IMR-90 (cell line): Measurements from ENCODE around the gene ATP8B3.

Experiments used
- CEBPB ChIP-seq: IDR thresholded peaks from 2 replicates; pipeline ENCODE4 v1.6.1; 2012; ENCODE audit warnings: low read depth, low read length, improper control_type of control experiment
- CHD1 ChIP-seq: IDR thresholded peaks from 2 replicates; pipeline ENCODE4 v1.6.1; 2012; ENCODE audit warnings: low read depth, low read length, improper control_type of control experiment
- MAFK ChIP-seq: IDR thresholded peaks from 2 replicates; pipeline ENCODE4 v1.6.1; 2012; ENCODE audit warnings: low read depth, low read length, improper control_type of control experiment
- MAZ ChIP-seq: IDR thresholded peaks from 2 replicates; pipeline ENCODE4 v1.6.1; 2012; ENCODE audit warnings: low read depth, mild to moderate bottlenecking, low read length, improper control_type of control experiment, moderate library complexity, borderline replicate concordance
- MXI1 ChIP-seq: IDR thresholded peaks from 2 replicates; pipeline ENCODE4 v1.6.1; 2012; ENCODE audit warnings: low read depth, mild to moderate bottlenecking, low read length, moderate library complexity, borderline replicate concordance
- POLR2A ChIP-seq: IDR thresholded peaks from 2 replicates; pipeline ENCODE4 v1.6.1; 2012; ENCODE audit warnings: mild to moderate bottlenecking, low read depth, low read length
- RAD21 ChIP-seq: IDR thresholded peaks from 2 replicates; pipeline ENCODE4 v1.6.1; 2012; ENCODE audit warnings: low read length, improper control_type of control experiment
- RFX5 ChIP-seq: IDR thresholded peaks from 2 replicates; pipeline ENCODE4 v1.8.0; 2012; ENCODE audit warnings: low read depth, mild to moderate bottlenecking, low read length, moderate library complexity
- TF ChIP-seq, protein P1 (sequence below): conservative IDR thresholded peaks from 2 replicates; pipeline ENCODE4 v1.5.1; 2012; ENCODE audit warnings: mild to moderate bottlenecking, low read depth, low read length, improper control_type of control experiment
- TF ChIP-seq, protein P2 (sequence below): fragments of 150-350 bp; IDR thresholded peaks from 2 replicates; pipeline ENCODE4 v1.6.1; 2017; ENCODE audit warnings: mild to moderate bottlenecking, antibody characterized with exemption, low read length, low read depth
- TF ChIP-seq, protein P3 (sequence below): fragments of 150-350 bp; IDR thresholded peaks from 2 replicates; pipeline ENCODE4 v1.6.1; 2016; ENCODE audit warnings: low read depth, mild to moderate bottlenecking, low read length, moderate library complexity, borderline replicate concordance

DNA sequence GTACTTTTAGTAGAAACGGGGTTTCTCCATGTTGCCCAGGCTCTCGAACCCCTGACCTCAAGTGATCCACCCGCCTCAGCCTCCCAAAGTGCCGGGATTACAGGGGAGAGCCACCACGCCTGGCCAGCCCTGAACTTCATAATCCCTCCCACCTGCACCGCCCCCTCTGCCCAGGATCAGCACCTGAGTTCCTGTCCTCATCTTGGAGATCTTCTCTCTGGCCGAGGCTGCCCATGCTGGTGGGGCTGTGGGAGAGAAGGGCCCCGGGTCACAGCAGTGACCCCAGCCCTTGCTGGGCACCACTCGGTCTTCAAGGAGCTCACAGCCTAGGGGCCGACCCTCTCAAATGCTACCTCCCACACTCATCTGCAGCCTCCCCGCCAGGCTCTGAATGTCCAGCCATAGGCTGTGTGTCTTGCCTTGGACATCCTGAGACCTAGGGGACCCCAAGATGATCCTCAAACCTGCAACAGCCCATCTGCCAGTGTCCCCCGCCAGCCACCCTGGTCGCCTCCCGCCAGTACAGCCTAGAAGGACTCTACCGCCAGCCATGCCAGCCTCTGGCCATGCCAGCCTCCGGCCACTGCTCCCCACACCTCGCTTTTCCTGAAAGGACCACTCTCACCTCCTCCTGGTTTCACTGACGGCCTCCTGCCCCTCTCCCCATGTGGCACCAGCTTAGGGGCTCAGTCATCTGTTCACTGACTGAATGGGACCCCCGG, 1.5 kb downstream of the ATP8B3 start:
- TF ChIP-seq, protein P1, sequence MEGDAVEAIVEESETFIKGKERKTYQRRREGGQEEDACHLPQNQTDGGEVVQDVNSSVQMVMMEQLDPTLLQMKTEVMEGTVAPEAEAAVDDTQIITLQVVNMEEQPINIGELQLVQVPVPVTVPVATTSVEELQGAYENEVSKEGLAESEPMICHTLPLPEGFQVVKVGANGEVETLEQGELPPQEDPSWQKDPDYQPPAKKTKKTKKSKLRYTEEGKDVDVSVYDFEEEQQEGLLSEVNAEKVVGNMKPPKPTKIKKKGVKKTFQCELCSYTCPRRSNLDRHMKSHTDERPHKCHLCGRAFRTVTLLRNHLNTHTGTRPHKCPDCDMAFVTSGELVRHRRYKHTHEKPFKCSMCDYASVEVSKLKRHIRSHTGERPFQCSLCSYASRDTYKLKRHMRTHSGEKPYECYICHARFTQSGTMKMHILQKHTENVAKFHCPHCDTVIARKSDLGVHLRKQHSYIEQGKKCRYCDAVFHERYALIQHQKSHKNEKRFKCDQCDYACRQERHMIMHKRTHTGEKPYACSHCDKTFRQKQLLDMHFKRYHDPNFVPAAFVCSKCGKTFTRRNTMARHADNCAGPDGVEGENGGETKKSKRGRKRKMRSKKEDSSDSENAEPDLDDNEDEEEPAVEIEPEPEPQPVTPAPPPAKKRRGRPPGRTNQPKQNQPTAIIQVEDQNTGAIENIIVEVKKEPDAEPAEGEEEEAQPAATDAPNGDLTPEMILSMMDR = no peak
- no peak for TF ChIP-seq MXI1
- TF ChIP-seq, protein P2, sequence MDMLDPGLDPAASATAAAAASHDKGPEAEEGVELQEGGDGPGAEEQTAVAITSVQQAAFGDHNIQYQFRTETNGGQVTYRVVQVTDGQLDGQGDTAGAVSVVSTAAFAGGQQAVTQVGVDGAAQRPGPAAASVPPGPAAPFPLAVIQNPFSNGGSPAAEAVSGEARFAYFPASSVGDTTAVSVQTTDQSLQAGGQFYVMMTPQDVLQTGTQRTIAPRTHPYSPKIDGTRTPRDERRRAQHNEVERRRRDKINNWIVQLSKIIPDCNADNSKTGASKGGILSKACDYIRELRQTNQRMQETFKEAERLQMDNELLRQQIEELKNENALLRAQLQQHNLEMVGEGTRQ = no peak
- no peak for TF ChIP-seq POLR2A
- no peak for TF ChIP-seq CEBPB
- TF ChIP-seq, protein P3, sequence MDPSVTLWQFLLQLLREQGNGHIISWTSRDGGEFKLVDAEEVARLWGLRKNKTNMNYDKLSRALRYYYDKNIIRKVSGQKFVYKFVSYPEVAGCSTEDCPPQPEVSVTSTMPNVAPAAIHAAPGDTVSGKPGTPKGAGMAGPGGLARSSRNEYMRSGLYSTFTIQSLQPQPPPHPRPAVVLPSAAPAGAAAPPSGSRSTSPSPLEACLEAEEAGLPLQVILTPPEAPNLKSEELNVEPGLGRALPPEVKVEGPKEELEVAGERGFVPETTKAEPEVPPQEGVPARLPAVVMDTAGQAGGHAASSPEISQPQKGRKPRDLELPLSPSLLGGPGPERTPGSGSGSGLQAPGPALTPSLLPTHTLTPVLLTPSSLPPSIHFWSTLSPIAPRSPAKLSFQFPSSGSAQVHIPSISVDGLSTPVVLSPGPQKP = no peak
- TF ChIP-seq RAD21 = no peak
- TF ChIP-seq CHD1 = no peak
- no peak for TF ChIP-seq RFX5
- TF ChIP-seq MAZ = no peak
- no peak for TF ChIP-seq MAFK
